Astrocyte (in vitro differentiated cells and primary cell): ENCODE results near the gene SIRT5. TPM values are rescaled to one million over a fixed set of nuclear protein-coding genes. Genes with fewer than 3 reads are reported as not detected.

ENCODE experiments used
- DNase-seq: peaks from one replicate; pipeline ENCODE4 v3.0.0-alpha.2; 2010; ENCODE audit warnings: low read depth
- FAIRE-seq: peaks from 2 replicates; lab custom pipeline; 2011; peaks lifted over from hg19 to GRCh38; lab: Jason Lieb, UNC
- H2AFZ ChIP-seq: 2 replicates; pipeline ENCODE4 v1.6.0; 2012; ENCODE audit warnings: low read depth, low read length, inconsistent platforms
- H3K27ac ChIP-seq: 2 replicates; pipeline ENCODE4 v1.5.1; 2011; ENCODE audit warnings: low read depth, low read length, inconsistent platforms
- H3K27me3 ChIP-seq: 2 replicates; pipeline ENCODE4 v1.6.0; 2011; ENCODE audit warnings: low read length, inconsistent platforms; ENCODE audit not compliant: insufficient read depth
- H3K36me3 ChIP-seq: 2 replicates; pipeline ENCODE4 v1.5.1; 2011; ENCODE audit warnings: low read length, inconsistent platforms; ENCODE audit not compliant: insufficient read depth
- H3K4me1 ChIP-seq: 2 replicates; pipeline ENCODE4 v1.5.1; 2011; ENCODE audit warnings: low read length, inconsistent platforms; ENCODE audit not compliant: insufficient read depth
- H3K4me2 ChIP-seq: 2 replicates; pipeline ENCODE4 v1.6.0; 2012; ENCODE audit warnings: low read length, inconsistent platforms
- H3K4me3 ChIP-seq: 2 replicates; pipeline ENCODE4 v1.5.1; 2011; ENCODE audit warnings: low read depth, mild to moderate bottlenecking, low read length, inconsistent platforms; ENCODE audit not compliant: insufficient read depth
- H3K79me2 ChIP-seq: 2 replicates; pipeline ENCODE4 v1.6.0; 2012; ENCODE audit warnings: mild to moderate bottlenecking, low read length, inconsistent platforms; ENCODE audit not compliant: insufficient read depth
- H3K9ac ChIP-seq: 2 replicates; pipeline ENCODE4 v1.6.0; 2012; ENCODE audit warnings: mild to moderate bottlenecking, low read length, inconsistent platforms
- H3K9me3 ChIP-seq: 2 replicates; pipeline ENCODE4 v1.5.1; 2012; ENCODE audit warnings: low read depth, mild to moderate bottlenecking, low read length, inconsistent platforms; ENCODE audit not compliant: insufficient read depth
- H4K20me1 ChIP-seq: 2 replicates; pipeline ENCODE4 v1.6.0; 2012; ENCODE audit warnings: low read length, inconsistent platforms; ENCODE audit not compliant: insufficient read depth
- H3K27ac Mint-ChIP-seq: one replicate; pipeline ENCODE4 v1.8.0; 2021; ENCODE audit warnings: mild to moderate bottlenecking, mixed read lengths; ENCODE audit not compliant: unreplicated experiment
- H3K27me3 Mint-ChIP-seq: one replicate; pipeline ENCODE4 v1.8.0; 2021; ENCODE audit warnings: low read depth, mixed read lengths; ENCODE audit not compliant: unreplicated experiment
- H3K36me3 Mint-ChIP-seq: one replicate; pipeline ENCODE4 v1.8.0; 2021; ENCODE audit warnings: low read depth, mixed read lengths; ENCODE audit not compliant: unreplicated experiment
- H3K4me1 Mint-ChIP-seq: one replicate; pipeline ENCODE4 v1.8.0; 2021; ENCODE audit warnings: low read depth, mixed read lengths; ENCODE audit not compliant: unreplicated experiment
- H3K4me3 Mint-ChIP-seq: one replicate; pipeline ENCODE4 v1.8.0; 2021; ENCODE audit warnings: mild to moderate bottlenecking, moderate library complexity, mixed read lengths; ENCODE audit not compliant: unreplicated experiment
- H3K9me3 Mint-ChIP-seq: one replicate; pipeline ENCODE4 v1.8.0; 2021; ENCODE audit warnings: mild to moderate bottlenecking, mixed read lengths; ENCODE audit not compliant: unreplicated experiment
- CTCF ChIP-seq: IDR thresholded peaks from 2 replicates; pipeline ENCODE4 v1.5.1; 2011; ENCODE audit warnings: low read depth, mild to moderate bottlenecking, inconsistent platforms, low read length, moderate library complexity; ENCODE audit not compliant: insufficient read depth
- EZH2 ChIP-seq: IDR thresholded peaks from 2 replicates; pipeline ENCODE4 v1.6.1; 2012; ENCODE audit warnings: mild to moderate bottlenecking, low read length, inconsistent platforms; ENCODE audit not compliant: insufficient read depth
- total RNA-seq: library from RNA; stranded (reverse); gene quantifications from 2 replicates; pipeline ENCODE4 v1.2.1, GENCODE V29; 2021

The SIRT5 gene
- total RNA-seq, 1 donor from 2014 or later: 8.6 TPM

- no peak for FAIRE-seq
- Mint-ChIP-seq H3K4me1 (peaks cover 9% of the 10 kb centered on the region), H3K9me3 (peaks cover 3% of the 10 kb centered on the region), H3K27me3 (no peaks in the 10 kb centered on the region), H3K36me3 (peaks cover 19% of the 10 kb centered on the region), H3K4me3 (no peak overlapping the region), H3K27ac (no peak overlapping the region)
- Histone ChIP-seq H3K27me3 (no peaks in the 10 kb centered on the region), H3K9ac (no peak overlapping the region), H2AFZ (no peak overlapping the region), H3K36me3 (peaks cover 5% of the 10 kb centered on the region), H3K4me1 (no peaks in the 10 kb centered on the region), H3K4me2 (no peak overlapping the region), H3K4me3 (no peak overlapping the region), H3K79me2 (no peaks in the 10 kb centered on the region), H4K20me1 (no peaks in the 10 kb centered on the region), H3K27ac (no peak overlapping the region), H3K9me3 (no peaks in the 10 kb centered on the region)
- no peak for TF ChIP-seq CTCF
- TF ChIP-seq EZH2: no peak
- peak; percentile 42 for DNase-seq
Observed at GRCh38 chr6:13604546-13605416, 30.4 kb downstream of the SIRT5 start.

- H3K4me3 Mint-ChIP-seq: no peak overlapping the region
- no peak overlapping the region for H3K27ac ChIP-seq
- H3K4me3 ChIP-seq: no peak overlapping the region
- no peaks in the 10 kb centered on the region for H3K4me1 ChIP-seq
- no peak for DNase-seq
- TF ChIP-seq EZH2 (no peak), CTCF (no peak)
- H3K36me3 ChIP-seq: peaks cover 5% of the 10 kb centered on the region
- peaks cover 5% of the 10 kb centered on the region for H3K4me1 Mint-ChIP-seq
- H3K27me3 ChIP-seq: no peaks in the 10 kb centered on the region
- H3K4me2 ChIP-seq: no peak overlapping the region
- no peaks in the 10 kb centered on the region for H4K20me1 ChIP-seq
- peaks cover 16% of the 10 kb centered on the region for H3K36me3 Mint-ChIP-seq
- H3K9ac ChIP-seq: no peak overlapping the region
- H3K9me3 Mint-ChIP-seq: peaks cover 3% of the 10 kb centered on the region
- no peak overlapping the region for H2AFZ ChIP-seq
- H3K79me2 ChIP-seq: no peaks in the 10 kb centered on the region
- H3K27me3 Mint-ChIP-seq: no peaks in the 10 kb centered on the region
- FAIRE-seq: no peak
- H3K27ac Mint-ChIP-seq: peak overlapping the region; percentile 69
- H3K9me3 ChIP-seq: no peaks in the 10 kb centered on the region
Observed at GRCh38 chr6:13605634-13606033, 31.2 kb downstream of the SIRT5 start.

- DNase-seq: no peak
- H4K20me1 ChIP-seq: peaks cover 13% of the 10 kb centered on the region
- Mint-ChIP-seq H3K4me1 (peaks cover 11% of the 10 kb centered on the region), H3K27ac (no peak overlapping the region), H3K9me3 (no peaks in the 10 kb centered on the region), H3K36me3 (peaks cover 5% of the 10 kb centered on the region), H3K4me3 (no peak overlapping the region), H3K27me3 (no peaks in the 10 kb centered on the region)
- peaks cover 9% of the 10 kb centered on the region for H3K4me1 ChIP-seq
- TF ChIP-seq EZH2: no peak
- TF ChIP-seq CTCF: no peak
- no peak overlapping the region for H3K4me3 ChIP-seq
- no peak overlapping the region for H2AFZ ChIP-seq
- H3K9ac ChIP-seq: no peak overlapping the region
- H3K36me3 ChIP-seq: peaks cover 2% of the 10 kb centered on the region
- no peaks in the 10 kb centered on the region for H3K9me3 ChIP-seq
- H3K27ac ChIP-seq: no peak overlapping the region
- H3K79me2 ChIP-seq: peaks cover 28% of the 10 kb centered on the region
- H3K27me3 ChIP-seq: no peaks in the 10 kb centered on the region
- no peak overlapping the region for H3K4me2 ChIP-seq
- FAIRE-seq: no peak
Observed at GRCh38 chr6:13611715-13612114, 37.3 kb downstream of the SIRT5 start.
